Naive thymus-derived CD8-positive, alpha-beta T cell (primary cell): ENCODE data around the gene FHDC1. TPM values are rescaled to one million over a fixed set of nuclear protein-coding genes. Genes with fewer than 3 reads are reported as not detected.
A peak's percentile ranks its signal among the peaks of the same experiment; 100 is the strongest.
"Not testable (repeated sequence)": the region's sequence is repeated elsewhere in the genome, so short reads cannot be mapped to it uniquely, and the experiment has no call there.

Experiments
- ATAC-seq, 2 donors: fragments of 150-1000 bp; cut with Tn5 transposase in 1 of 2; sonication (Bioruptor Pico), chemical (Tn5 transposase) in 1 of 2; 1 replicate in 1 of 2; 2 replicates in 1 of 2; pipeline ENCODE4 v1.10.0; 2021; ENCODE audit warnings: mild to moderate bottlenecking in 2 of 2, moderate library complexity in 2 of 2
- POLR2A ChIA-PET: fragments of 350-600 bp; sonication (Branson Sonifier 250); formaldehyde crosslinking; loops from one replicate; lab custom pipeline; 2021; ENCODE audit warnings: antibody characterized with exemption; lab: Charles Lee
- DNase-seq, 10 donors: peaks; one replicate each; pipeline versions ENCODE4 v3.0.0 to v3.0.0-alpha.2; 2020 to 2022
- H3K27ac Mint-ChIP-seq, 10 donors: one replicate each; pipeline ENCODE4 v1.8.0; 2020 to 2022; ENCODE audit warnings: mild to moderate bottlenecking in 10 of 10, mixed read lengths in 10 of 10, moderate library complexity in 4 of 10, inconsistent platforms in 1 of 10
- H3K27me3 Mint-ChIP-seq, 5 donors: one replicate each; pipeline ENCODE4 v1.8.0; 2021 to 2022; ENCODE audit warnings: mixed read lengths in 5 of 5
- H3K36me3 Mint-ChIP-seq, 3 donors: one replicate each; pipeline ENCODE4 v1.8.0; 2020 to 2022; ENCODE audit warnings: mixed read lengths in 3 of 3, mild to moderate bottlenecking in 2 of 3, inconsistent platforms in 1 of 3
- H3K4me1 Mint-ChIP-seq, 4 donors: one replicate each; pipeline ENCODE4 v1.8.0; 2021 to 2022; ENCODE audit warnings: mixed read lengths in 4 of 4
- H3K4me3 Mint-ChIP-seq, 10 donors: one replicate each; pipeline ENCODE4 v1.8.0; 2020 to 2022; ENCODE audit warnings: mild to moderate bottlenecking in 10 of 10, mixed read lengths in 10 of 10, moderate library complexity in 6 of 10, inconsistent platforms in 1 of 10
- H3K9me3 Mint-ChIP-seq, 9 donors: one replicate each; pipeline ENCODE4 v1.8.0; 2020 to 2022; ENCODE audit warnings: mixed read lengths in 9 of 9, mild to moderate bottlenecking in 3 of 9, inconsistent platforms in 1 of 9, moderate library complexity in 1 of 9
- polyA plus RNA-seq, 3 donors: library from polyadenylated mRNA; unstranded; fragments of 300-500 nt; fragmentation: Illumina TruSeq; gene quantifications; one replicate each; pipeline ENCODE4 v1.2.3, GENCODE V29; 2021
- total RNA-seq, 8 experiments: library from RNA in 2 of 8; stranded (reverse) in 2 of 8; gene quantifications; one replicate each; pipeline ENCODE4 v1.2.3 and lab custom pipeline; 2021 to 2026

FHDC1 gene, protein sequence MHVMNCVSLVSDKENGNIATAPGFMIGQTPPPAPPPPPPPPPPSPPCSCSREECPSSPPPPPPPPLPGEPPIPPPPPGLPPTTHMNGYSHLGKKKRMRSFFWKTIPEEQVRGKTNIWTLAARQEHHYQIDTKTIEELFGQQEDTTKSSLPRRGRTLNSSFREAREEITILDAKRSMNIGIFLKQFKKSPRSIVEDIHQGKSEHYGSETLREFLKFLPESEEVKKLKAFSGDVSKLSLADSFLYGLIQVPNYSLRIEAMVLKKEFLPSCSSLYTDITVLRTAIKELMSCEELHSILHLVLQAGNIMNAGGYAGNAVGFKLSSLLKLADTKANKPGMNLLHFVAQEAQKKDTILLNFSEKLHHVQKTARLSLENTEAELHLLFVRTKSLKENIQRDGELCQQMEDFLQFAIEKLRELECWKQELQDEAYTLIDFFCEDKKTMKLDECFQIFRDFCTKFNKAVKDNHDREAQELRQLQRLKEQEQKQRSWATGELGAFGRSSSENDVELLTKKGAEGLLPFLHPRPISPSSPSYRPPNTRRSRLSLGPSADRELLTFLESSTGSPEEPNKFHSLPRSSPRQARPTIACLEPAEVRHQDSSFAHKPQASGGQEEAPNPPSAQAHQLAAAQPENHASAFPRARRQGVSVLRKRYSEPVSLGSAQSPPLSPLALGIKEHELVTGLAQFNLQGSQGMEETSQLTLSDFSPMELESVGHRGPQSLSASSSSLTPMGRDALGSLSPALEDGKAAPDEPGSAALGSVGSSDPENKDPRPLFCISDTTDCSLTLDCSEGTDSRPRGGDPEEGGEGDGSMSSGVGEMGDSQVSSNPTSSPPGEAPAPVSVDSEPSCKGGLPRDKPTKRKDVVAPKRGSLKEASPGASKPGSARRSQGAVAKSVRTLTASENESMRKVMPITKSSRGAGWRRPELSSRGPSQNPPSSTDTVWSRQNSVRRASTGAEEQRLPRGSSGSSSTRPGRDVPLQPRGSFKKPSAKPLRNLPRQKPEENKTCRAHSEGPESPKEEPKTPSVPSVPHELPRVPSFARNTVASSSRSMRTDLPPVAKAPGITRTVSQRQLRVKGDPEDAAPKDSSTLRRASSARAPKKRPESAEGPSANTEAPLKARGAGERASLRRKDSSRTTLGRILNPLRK
- total RNA-seq = under 1 TPM; 0.27 to 0.39 TPM
- polyA plus RNA-seq = under 1 TPM in 1 of 3 donors, not detected in 2; 0.09 TPM
- 0.07 to 1.2 (median 0.41) reads per million in 6 experiments for total RNA-seq (lab: John Stamatoyannopoulos, UW)

DNA sequence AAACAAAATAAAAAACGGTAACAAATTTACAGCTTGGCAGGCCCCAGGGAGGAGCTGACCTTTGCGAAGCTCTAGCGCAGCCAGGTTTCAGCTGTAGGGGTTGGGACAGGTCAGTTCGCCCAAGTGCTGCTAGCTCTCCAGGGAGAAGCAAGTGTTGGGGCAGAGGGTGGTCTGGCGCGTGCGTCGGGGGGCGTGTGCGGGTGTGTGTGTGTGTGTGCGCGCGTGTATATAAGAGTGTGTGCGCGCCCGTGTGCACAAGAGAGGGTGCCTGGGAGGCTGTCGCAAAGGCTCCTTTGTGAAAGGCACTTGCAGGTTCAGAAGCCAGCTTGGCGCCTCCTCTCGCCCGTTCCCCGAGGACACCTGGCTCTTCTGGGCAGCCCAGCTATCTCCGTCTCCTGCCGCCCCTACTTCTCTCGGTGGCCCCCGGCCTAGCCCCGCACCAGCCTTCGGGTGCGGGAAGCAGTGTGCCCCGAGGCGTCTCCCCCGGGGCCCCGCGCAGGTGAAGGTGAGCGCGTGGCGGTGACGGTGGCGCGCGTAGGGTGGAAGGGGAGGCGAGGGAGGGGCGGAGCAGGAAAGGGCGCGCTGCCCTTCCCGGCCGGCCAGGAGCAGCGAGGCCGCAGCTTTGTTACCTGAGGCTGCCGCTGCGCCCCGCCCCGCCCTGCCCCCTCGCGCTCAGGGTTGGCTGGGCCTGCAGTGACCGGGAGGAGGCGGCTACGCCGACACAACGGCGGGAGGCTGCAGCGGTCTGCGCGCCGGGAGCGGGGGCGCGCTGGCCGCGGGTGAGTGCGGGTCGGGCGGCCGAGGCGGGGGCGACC, at the start of gene FHDC1:
Gene FHDC1, plus strand, starts transcription at position 693 of the 815 bp plus-strand sequence. CDS start 6,735 bp downstream, outside the sequence.
- POLR2A ChIA-PET = interaction anchor here (0.5 kb wide), 1 partner anchor 940 kb away, joined by 3 read pairs; no protein-coding TSS in a partner anchor
- DNase-seq (peak in 2 of 10 donors; percentile 4 to 11), ATAC-seq (peak in 1 of 2 donors; percentile 27)
- H3K9me3 Mint-ChIP-seq = no peaks in the 10 kb centered on the region
- H3K4me1 Mint-ChIP-seq = peaks cover 8 to 26% (median 20%) of the 10 kb centered on the region in 4 donors
- H3K27ac Mint-ChIP-seq = peak within 1 kb of the TSS in 1 of 10 donors; percentile 77
- H3K4me3 Mint-ChIP-seq = peak within 1 kb of the TSS; percentile 52 to 84 (median 79)
- peaks cover 37 to 61% (median 58%) of the 10 kb centered on the region in 5 donors for H3K27me3 Mint-ChIP-seq
- H3K36me3 Mint-ChIP-seq = peaks cover 0 to 9% (median 0%) of the 10 kb centered on the region in 3 donors

- POLR2A ChIA-PET = no interaction called here
Observed at GRCh38 chr4:152887981-152888380, 48.1 kb upstream of the FHDC1 start.

GRCh38 chr4:152892974-152893373, 43.1 kb upstream of the FHDC1 start:
- Mint-ChIP-seq H3K4me1 (peaks cover 0 to 8% (median 3%) of the 10 kb centered on the region in 4 donors), H3K27me3 (no peaks in the 10 kb centered on the region), H3K4me3 (no peak overlapping the region), H3K27ac (no peak overlapping the region), H3K9me3 (no peaks in the 10 kb centered on the region), H3K36me3 (peaks cover 4 to 50% (median 42%) of the 10 kb centered on the region in 3 donors)
- DNase-seq (no peak), ATAC-seq (no peak)
- POLR2A ChIA-PET = no interaction called here

More at GRCh38 chr4:152887981-152888380, 48.1 kb upstream of the FHDC1 start:
- peaks cover 0 to 6% (median 0%) of the 10 kb centered on the region in 4 donors for H3K4me1 Mint-ChIP-seq
- ATAC-seq (no peak), DNase-seq (no peak)
- no peak overlapping the region for H3K4me3 Mint-ChIP-seq
- H3K27ac Mint-ChIP-seq = no peak overlapping the region
- H3K9me3 Mint-ChIP-seq = no peaks in the 10 kb centered on the region
- H3K27me3 Mint-ChIP-seq = no peaks in the 10 kb centered on the region
- peaks cover 3 to 64% (median 51%) of the 10 kb centered on the region in 3 donors for H3K36me3 Mint-ChIP-seq

DNA sequence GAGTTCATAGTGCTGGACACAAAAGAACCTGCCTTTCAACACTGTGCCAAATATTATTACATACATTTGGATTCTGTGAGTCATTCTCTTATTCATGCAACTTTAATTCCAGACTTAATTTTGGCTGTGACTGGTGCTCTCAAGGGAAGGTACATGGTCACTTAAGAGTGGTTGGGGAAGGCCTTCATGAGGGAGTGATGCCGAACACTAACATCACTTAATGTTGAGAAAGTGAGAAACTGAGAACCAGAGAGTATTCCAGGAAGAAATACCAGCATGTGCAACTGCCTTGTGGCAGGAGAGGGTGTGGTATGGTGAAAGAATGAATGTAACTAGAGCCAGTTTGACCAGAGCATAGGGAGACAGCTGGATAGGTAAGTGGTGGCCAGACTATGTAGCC, 41.5 kb upstream of the FHDC1 start:
- Mint-ChIP-seq H3K9me3 (no peaks in the 10 kb centered on the region), H3K36me3 (peaks cover 4 to 49% (median 35%) of the 10 kb centered on the region in 3 donors), H3K27me3 (no peaks in the 10 kb centered on the region), H3K4me3 (no peak overlapping the region), H3K27ac (peak overlapping the region in 2 of 10 donors; percentile 34 to 68), H3K4me1 (peaks cover 0 to 8% (median 3%) of the 10 kb centered on the region in 4 donors)
- DNase-seq (no peak), ATAC-seq (no peak)
- POLR2A ChIA-PET = no interaction called here

DNA sequence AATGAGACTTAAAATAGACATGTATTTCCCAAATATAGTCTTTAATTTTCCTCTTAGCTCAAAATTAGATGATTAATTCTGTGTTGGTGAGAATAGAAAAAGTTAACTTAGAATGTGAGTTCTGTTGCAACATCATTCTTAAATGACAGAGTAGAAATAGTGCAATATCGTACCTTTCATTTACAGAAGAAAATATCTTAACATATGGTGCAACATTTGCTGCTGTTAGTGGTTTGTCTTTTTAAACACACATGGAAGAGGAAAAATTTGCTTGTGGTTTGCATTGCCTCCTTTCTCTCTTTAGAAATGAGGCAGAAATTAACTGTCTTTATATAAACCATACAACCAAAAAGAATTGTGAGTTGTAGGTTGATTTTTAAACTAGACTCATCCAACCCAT, 39.3 kb upstream of the FHDC1 start:
- Mint-ChIP-seq H3K27me3 (no peaks in the 10 kb centered on the region), H3K9me3 (no peaks in the 10 kb centered on the region), H3K4me3 (no peak overlapping the region), H3K36me3 (peaks cover 4 to 33% (median 18%) of the 10 kb centered on the region in 3 donors), H3K4me1 (peaks cover 0 to 6% (median 3%) of the 10 kb centered on the region in 4 donors), H3K27ac (no peak overlapping the region)
- DNase-seq (no peak), ATAC-seq (no peak)
- POLR2A ChIA-PET = no interaction called here

DNA sequence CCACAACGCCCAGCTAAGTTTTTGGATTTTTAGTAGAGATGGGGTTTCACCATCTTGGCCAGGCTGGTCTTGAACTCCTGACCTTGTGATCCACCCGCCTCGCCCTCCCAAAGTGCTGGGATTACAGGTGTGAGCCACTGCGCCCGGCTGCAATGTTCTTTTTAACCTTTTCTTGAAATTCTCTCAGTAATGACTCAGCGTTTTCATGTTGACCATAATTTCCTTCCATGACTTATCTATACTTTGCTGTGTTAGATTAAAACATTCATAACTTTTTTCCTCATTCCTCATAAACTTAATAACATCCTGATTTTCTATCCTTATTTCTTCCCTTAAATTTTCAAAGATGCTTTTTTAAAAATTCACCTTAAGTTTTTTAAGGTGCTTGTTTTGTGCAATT, 38.0 kb upstream of the FHDC1 start:
- H3K27me3 Mint-ChIP-seq = not testable (repeated sequence)

DNA sequence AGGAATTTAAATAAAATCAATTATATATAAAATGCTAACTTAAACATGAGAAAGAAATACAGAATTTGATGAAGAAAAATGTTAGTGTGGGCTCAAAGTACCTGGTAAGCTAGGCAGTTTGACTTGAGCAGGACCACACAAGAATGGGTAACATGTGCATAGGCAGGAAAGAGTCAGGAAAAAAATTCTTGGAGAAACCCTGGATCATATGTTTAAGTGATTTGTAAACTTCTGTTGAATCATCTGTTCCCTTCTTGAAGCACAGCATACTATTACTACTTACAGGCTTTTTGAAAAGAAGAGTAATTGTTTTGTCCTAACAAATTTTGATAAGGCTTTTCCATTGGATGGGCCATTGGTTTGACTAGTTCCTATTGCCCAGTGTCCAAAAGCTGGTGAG, 37.5 kb upstream of the FHDC1 start:
- Mint-ChIP-seq H3K9me3 (no peaks in the 10 kb centered on the region), H3K4me1 (peaks cover 0 to 6% (median under 1%) of the 10 kb centered on the region in 4 donors), H3K27me3 (no peaks in the 10 kb centered on the region), H3K36me3 (peaks cover 0 to 17% (median 5%) of the 10 kb centered on the region in 3 donors), H3K4me3 (no peak overlapping the region), H3K27ac (no peak overlapping the region)
- POLR2A ChIA-PET = no interaction called here
- ATAC-seq (no peak), DNase-seq (no peak)

More for the DNA sequence above, 38.0 kb upstream of the FHDC1 start:
- H3K4me1 Mint-ChIP-seq, H3K4me3 Mint-ChIP-seq, DNase-seq, H3K27ac Mint-ChIP-seq, POLR2A ChIA-PET, H3K9me3 Mint-ChIP-seq, ATAC-seq: not testable (repeated sequence)
- peaks cover under 1 to 19% (median 8%) of the 10 kb centered on the region in 3 donors for H3K36me3 Mint-ChIP-seq

DNA sequence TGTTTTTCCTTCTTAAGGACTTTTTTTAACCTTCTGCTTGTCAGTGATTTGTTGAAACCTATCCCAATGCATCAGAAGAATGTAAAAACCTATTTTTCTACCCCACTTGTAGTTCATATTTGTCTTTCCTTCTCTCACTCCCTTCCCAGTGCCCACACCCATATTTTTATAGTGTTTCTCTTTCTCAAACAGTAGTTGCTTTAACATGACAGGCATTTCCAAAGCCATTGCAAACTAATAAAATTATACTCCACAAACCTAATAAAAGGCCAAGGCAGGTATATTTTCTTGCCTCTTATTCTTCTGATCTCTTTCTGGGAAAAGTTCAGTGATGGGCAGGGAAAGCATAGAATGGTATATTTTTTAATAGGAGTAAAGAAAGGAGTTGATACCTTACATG, 35.7 kb upstream of the FHDC1 start:
- Mint-ChIP-seq H3K27me3 (no peaks in the 10 kb centered on the region), H3K9me3 (peaks cover 0 to 3% (median 0%) of the 10 kb centered on the region in 9 donors), H3K4me3 (no peak overlapping the region), H3K27ac (no peak overlapping the region), H3K4me1 (peaks cover 0 to 6% (median 2%) of the 10 kb centered on the region in 4 donors), H3K36me3 (peaks cover 9 to 25% (median 15%) of the 10 kb centered on the region in 3 donors)
- no peak for ATAC-seq
- POLR2A ChIA-PET = no interaction called here
- DNase-seq = no peak

DNA sequence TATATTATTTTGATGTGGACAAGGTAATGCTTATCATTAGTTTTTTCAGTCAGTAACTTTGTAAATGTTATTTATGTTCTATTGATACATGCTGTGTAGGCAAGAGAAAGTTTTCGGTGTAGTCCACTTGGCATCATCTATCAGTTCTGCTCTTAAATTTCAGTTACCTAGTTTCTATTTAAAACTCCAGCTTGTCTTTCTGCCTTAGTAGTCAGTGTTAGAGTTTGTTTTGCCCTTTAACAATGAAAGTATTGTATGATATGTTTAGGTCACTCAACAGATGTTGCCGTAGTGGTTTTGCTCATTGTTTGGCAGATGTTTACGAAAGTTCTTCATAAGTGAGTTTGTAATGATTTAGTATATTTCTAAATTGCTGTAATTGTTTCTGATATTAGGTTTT, 34.9 kb upstream of the FHDC1 start:
- DNase-seq (no peak), ATAC-seq (no peak)
- H3K27me3 Mint-ChIP-seq = no peaks in the 10 kb centered on the region
- peaks cover 0 to 2% (median 0%) of the 10 kb centered on the region in 4 donors for H3K4me1 Mint-ChIP-seq
- POLR2A ChIA-PET = no interaction called here
- H3K4me3 Mint-ChIP-seq = no peak overlapping the region
- H3K36me3 Mint-ChIP-seq = peaks cover 11 to 27% (median 19%) of the 10 kb centered on the region in 3 donors
- H3K9me3 Mint-ChIP-seq = peaks cover 0 to 3% (median 0%) of the 10 kb centered on the region in 9 donors
- H3K27ac Mint-ChIP-seq = peak overlapping the region in 1 of 10 donors; percentile 24

DNA sequence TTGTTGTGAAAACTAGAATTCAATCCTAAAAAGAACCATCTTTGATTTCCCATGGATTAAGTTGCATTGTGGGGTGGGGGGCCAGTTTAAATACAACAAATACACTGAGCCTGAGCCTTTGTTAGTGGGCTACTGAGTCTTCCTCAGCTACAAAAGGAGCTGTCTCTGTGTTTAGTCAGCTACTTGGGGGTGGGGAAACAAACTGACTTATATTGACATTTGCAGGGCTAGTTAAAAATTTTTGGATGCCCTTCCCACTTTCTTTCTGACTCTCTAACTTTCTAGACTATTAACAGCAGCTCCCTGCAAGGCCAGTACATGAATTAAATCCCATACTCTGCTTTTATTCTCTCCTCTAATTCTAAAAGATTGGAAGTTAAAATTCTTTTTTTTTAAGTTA, 32.5 kb upstream of the FHDC1 start:
- H3K4me1 Mint-ChIP-seq = peaks cover 0 to 2% (median 0%) of the 10 kb centered on the region in 4 donors
- no peak overlapping the region for H3K27ac Mint-ChIP-seq
- H3K36me3 Mint-ChIP-seq = peaks cover 17 to 34% (median 19%) of the 10 kb centered on the region in 3 donors
- H3K4me3 Mint-ChIP-seq = no peak overlapping the region
- DNase-seq (no peak), ATAC-seq (no peak)
- H3K9me3 Mint-ChIP-seq = peaks cover 0 to 3% (median 0%) of the 10 kb centered on the region in 9 donors
- POLR2A ChIA-PET = no interaction called here
- no peaks in the 10 kb centered on the region for H3K27me3 Mint-ChIP-seq

DNA sequence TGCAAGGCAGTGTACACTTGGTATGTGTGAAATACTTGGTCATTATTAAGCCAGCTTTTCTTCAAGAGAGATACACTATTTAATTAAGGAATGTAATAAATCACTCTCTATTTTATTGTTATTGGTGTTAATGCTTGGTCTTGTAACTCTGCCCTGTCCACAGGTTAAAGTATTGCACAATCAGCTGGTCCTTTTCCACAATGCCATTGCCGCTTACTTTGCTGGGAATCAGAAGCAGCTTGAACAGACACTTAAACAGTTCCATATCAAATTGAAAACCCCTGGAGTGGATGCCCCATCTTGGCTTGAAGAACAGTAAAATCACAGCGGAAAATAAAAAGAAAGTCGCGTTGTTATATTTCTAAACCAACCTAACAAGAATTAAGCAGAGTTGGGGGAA, 26.2 kb upstream of the FHDC1 start:
- H3K4me1 Mint-ChIP-seq = no peaks in the 10 kb centered on the region
- peaks cover 18 to 43% (median 21%) of the 10 kb centered on the region in 3 donors for H3K36me3 Mint-ChIP-seq
- no peak overlapping the region for H3K27ac Mint-ChIP-seq
- H3K4me3 Mint-ChIP-seq = no peak overlapping the region
- ATAC-seq = no peak
- H3K9me3 Mint-ChIP-seq = no peaks in the 10 kb centered on the region
- no peaks in the 10 kb centered on the region for H3K27me3 Mint-ChIP-seq
- POLR2A ChIA-PET = no interaction called here
- no peak for DNase-seq
